Panc1 (cell line): Measurements from ENCODE around the gene DCLRE1C. TPM values are rescaled to one million over a fixed set of nuclear protein-coding genes. Genes with fewer than 3 reads are reported as not detected.

Experiments
- ATAC-seq: fragments of 200-7000 bp; cut with Tn5 transposase; 2 replicates; pipeline ENCODE4 v1.9.1; 2020; ENCODE audit warnings: mild to moderate bottlenecking, moderate library complexity
- BruUV-seq: library from RNA; stranded (reverse); fragments of 400-500 nt; replicated peaks from 2 replicates; lab custom pipeline; 2021; lab: Mats Ljungman, UMichigan
- CTCF ChIA-PET: fragments of 300-600 bp; sonication (Branson Sonifier 250); formaldehyde crosslinking; loops from one replicate; lab custom pipeline; 2022; ENCODE audit warnings: antibody characterized with exemption; lab: Charles Lee
- POLR2A ChIA-PET: fragments of 300-600 bp; sonication (Branson Sonifier 250); formaldehyde crosslinking; loops from one replicate; lab custom pipeline; 2022; ENCODE audit warnings: antibody characterized with exemption; lab: Charles Lee
- DNase-seq: peaks from one replicate; pipeline ENCODE4 v3.0.0-alpha.2; 2010; ENCODE audit warnings: low read depth, low spot score
- H3K27ac ChIP-seq: 2 replicates; pipeline ENCODE4 v1.5.1; 2011; ENCODE audit warnings: mild to moderate bottlenecking, low read length, inconsistent platforms
- H3K27me3 ChIP-seq: fragments of 200-500 bp; sonication (Bioruptor generic); 2 replicates; pipeline ENCODE4 v1.6.0; 2014; ENCODE audit warnings: low read length, inconsistent platforms; ENCODE audit not compliant: control insufficient read depth, insufficient read depth
- H3K36me3 ChIP-seq: fragments of 200-500 bp; sonication (Bioruptor generic); 2 replicates; pipeline ENCODE4 v1.5.1; 2014; ENCODE audit warnings: inconsistent platforms, mild to moderate bottlenecking, low read length, moderate library complexity; ENCODE audit not compliant: control insufficient read depth, insufficient read depth
- H3K4me1 ChIP-seq: 2 replicates; pipeline ENCODE4 v1.5.1; 2011; ENCODE audit warnings: inconsistent platforms, mild to moderate bottlenecking, low read length, moderate library complexity; ENCODE audit not compliant: control insufficient read depth, insufficient read depth
- H3K4me3 ChIP-seq, 2 experiments: 2 replicates each; pipeline ENCODE4 v1.5.1; 2011 to 2012; ENCODE audit warnings: low read depth in 2 of 2, low read length in 2 of 2, mild to moderate bottlenecking in 2 of 2, inconsistent platforms in 1 of 2, moderate library complexity in 1 of 2
- H3K9me3 ChIP-seq: fragments of 200-500 bp; sonication (Bioruptor generic); 2 replicates; pipeline ENCODE4 v1.5.1; 2014; ENCODE audit warnings: low read depth, mild to moderate bottlenecking, inconsistent platforms, low read length, moderate library complexity; ENCODE audit not compliant: control insufficient read depth, insufficient read depth
- POLR2AphosphoS5 ChIP-seq: IDR thresholded peaks from 2 replicates; pipeline ENCODE4 v1.6.1; 2012; ENCODE audit warnings: mild to moderate bottlenecking, low read depth, low read length, moderate library complexity
- REST ChIP-seq, 2 experiments: IDR thresholded peaks; 2 replicates each; pipeline ENCODE4 v1.6.1; 2011 to 2012; ENCODE audit warnings: low read depth in 2 of 2, control low read depth in 1 of 2, low read length in 1 of 2, mild to moderate bottlenecking in 1 of 2, moderate library complexity in 1 of 2; ENCODE audit not compliant: insufficient read depth in 1 of 2
- SIN3A ChIP-seq: IDR thresholded peaks from 2 replicates; pipeline ENCODE4 v1.6.1; 2012; ENCODE audit warnings: low read depth, mild to moderate bottlenecking, low read length, moderate library complexity, borderline replicate concordance; ENCODE audit not compliant: insufficient read depth
- TCF7L2 ChIP-seq: IDR thresholded peaks from 2 replicates; pipeline ENCODE4 v1.6.1; 2011; ENCODE audit warnings: mild to moderate bottlenecking, low read depth, low read length, inconsistent platforms
- in situ Hi-C: cut with HindIII; loops from 2 replicates; pipeline ENCODE4 v1.10.0; 2016; ENCODE audit warnings: low sequenced_read_pairs, low pct_unique_long_range_greater_than_20kb
- intact Hi-C: fragments of 100-400 bp; cut with micrococcal nuclease; formaldehyde crosslinking; loops from one replicate; pipeline ENCODE4 v1.10.0; 2022; ENCODE audit not compliant: unreplicated experiment
- total RNA-seq: library from RNA; stranded (reverse); gene quantifications from one replicate; pipeline ENCODE4 v1.2.1, GENCODE V29; 2021; ENCODE audit not compliant: unreplicated experiment
- TF ChIP-seq, protein P1 (sequence below): fragments of 450-650 bp; IDR thresholded peaks from 2 replicates; pipeline ENCODE4 v1.5.1; 2017; ENCODE audit warnings: mild to moderate bottlenecking

The DCLRE1C gene
- total RNA-seq, 1 experiment from 2014 or later = 9.1 TPM

- peak; percentile 98 for ATAC-seq
- in situ Hi-C loops = no loop called here
- CTCF ChIA-PET = no interaction called here
Observed at GRCh38 chr10:14878266-14879123, 75.4 kb downstream of the DCLRE1C start, which contains the start of gene SUV39H2. SUV39H2 (plus strand) TSS chr10:14878866; CDS start chr10:14878889, 23 bp downstream.

GRCh38 chr10:14876764-14877163 is 77.1 kb downstream of the DCLRE1C start:
- intact Hi-C loops = no loop called here
- in situ Hi-C loops = no loop called here
- Histone ChIP-seq H3K36me3 (peaks cover 2% of the 10 kb centered on the region), H3K27ac (peak overlapping the region; percentile 39; the same call in 1 of the 2 replicates), H3K4me3 (no peak overlapping the region), H3K4me1 (peaks cover 11% of the 10 kb centered on the region; the same call in 1 of the 2 replicates), H3K27me3 (no peaks in the 10 kb centered on the region), H3K9me3 (no peaks in the 10 kb centered on the region)
- ATAC-seq (no peak), DNase-seq (no peak)
- TF ChIP-seq TCF7L2 (no peak), POLR2AphosphoS5 (no peak), REST (IDR thresholded peaks at IDR 0.05; ENCODE audit: insufficient read depth in 1 of 2, low read depth in 2 of 2, low read length in 1 of 2) (no peak), SIN3A (no peak)
- TF ChIP-seq, protein P1, sequence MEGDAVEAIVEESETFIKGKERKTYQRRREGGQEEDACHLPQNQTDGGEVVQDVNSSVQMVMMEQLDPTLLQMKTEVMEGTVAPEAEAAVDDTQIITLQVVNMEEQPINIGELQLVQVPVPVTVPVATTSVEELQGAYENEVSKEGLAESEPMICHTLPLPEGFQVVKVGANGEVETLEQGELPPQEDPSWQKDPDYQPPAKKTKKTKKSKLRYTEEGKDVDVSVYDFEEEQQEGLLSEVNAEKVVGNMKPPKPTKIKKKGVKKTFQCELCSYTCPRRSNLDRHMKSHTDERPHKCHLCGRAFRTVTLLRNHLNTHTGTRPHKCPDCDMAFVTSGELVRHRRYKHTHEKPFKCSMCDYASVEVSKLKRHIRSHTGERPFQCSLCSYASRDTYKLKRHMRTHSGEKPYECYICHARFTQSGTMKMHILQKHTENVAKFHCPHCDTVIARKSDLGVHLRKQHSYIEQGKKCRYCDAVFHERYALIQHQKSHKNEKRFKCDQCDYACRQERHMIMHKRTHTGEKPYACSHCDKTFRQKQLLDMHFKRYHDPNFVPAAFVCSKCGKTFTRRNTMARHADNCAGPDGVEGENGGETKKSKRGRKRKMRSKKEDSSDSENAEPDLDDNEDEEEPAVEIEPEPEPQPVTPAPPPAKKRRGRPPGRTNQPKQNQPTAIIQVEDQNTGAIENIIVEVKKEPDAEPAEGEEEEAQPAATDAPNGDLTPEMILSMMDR = no peak
- ChIA-PET POLR2A (no interaction called here), CTCF (no interaction called here)
- BruUV-seq = no TSS peak

More at GRCh38 chr10:14878266-14879123, 75.4 kb downstream of the DCLRE1C start, which contains the start of gene SUV39H2:
- POLR2A ChIA-PET = interaction anchor here (0.6 kb wide), 1 partner anchor 540 kb away, joined by 6 read pairs; no protein-coding TSS in a partner anchor
- peaks cover 2% of the 10 kb centered on the region for H3K36me3 ChIP-seq
- TF ChIP-seq, protein P1 = no peak
- TF ChIP-seq SIN3A = peak; percentile 57; the same call in 1 of the 2 replicates
- peak; percentile 78 for TF ChIP-seq POLR2AphosphoS5
- peak within 1 kb of the TSS; percentile 86 for H3K27ac ChIP-seq
- H3K27me3 ChIP-seq = no peaks in the 10 kb centered on the region
- peak; percentile 33 for DNase-seq
- peaks cover 11% of the 10 kb centered on the region; the same call in 1 of the 2 replicates for H3K4me1 ChIP-seq
- no peaks in the 10 kb centered on the region for H3K9me3 ChIP-seq
- intact Hi-C loops = no loop called here
- H3K4me3 ChIP-seq = peak within 1 kb of the TSS; percentile 84 to 86
- BruUV-seq = no TSS peak
